HG03571 (cell line): ENCODE results near the gene CYP11A1.

Experiments used
- ATAC-seq: cut with Tn5 transposase; IDR thresholded peaks from one replicate; pipeline ENCODE4 v1.9.1; 2021; ENCODE audit not compliant: unreplicated experiment

The CYP11A1 gene

DNA sequence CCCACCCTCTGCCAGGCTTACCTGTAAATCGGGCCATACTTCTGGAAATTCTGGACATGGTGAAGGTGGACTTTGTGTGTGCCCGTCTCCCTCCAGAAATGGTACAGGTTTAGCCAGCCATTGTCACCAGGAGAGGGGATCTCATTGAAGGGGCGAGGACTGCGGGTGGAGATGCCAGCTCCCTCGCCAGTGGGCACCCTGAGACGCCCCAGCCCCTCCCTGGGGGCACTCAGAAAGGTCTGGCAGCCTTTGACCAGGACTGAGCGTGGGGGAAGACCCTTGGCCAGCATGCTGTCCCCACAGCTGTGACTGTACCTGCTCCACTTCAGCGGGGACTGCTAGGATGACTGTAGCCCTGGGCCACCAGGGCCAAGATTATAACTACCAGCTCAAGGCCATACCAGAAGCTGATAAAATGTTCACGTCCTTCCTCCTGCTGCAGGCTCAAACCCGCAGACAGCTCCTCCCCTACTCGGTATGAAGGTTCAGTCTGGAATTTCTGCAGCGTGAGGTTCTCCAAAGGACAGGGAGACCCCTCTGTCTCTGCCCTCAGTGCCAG is at the start of gene CYP11A1:
CYP11A1 (minus strand) TSS at position 351 of the 559 bp plus-strand sequence; CDS start at position 290, 61 bp downstream.
- no peak for ATAC-seq

DNA sequence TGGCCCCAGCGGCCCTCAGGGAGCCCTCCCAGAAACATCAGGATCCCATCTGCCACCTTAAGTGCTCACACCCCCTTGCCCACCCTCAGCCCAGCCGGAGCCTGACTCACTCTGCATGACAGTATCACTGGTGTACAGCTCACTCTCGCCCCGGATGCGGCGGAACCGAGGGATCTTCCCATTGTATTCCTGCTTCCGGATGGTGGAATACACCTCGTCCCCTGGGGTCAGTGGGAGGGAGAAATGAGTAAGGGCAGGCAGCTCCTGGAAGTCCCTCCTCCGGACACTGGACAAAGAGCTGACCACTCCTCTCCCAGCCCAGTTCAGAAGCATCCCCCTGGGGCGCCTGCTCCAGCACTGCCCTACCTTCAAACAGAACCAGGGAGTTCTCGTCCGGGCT is 49.8 kb upstream of the CYP11A1 start:
- ATAC-seq: no peak

GRCh38 chr15:74415966-74416916 is 48.8 kb upstream of the CYP11A1 start:
- no peak for ATAC-seq

GRCh38 chr15:74414603-74415338 is 47.3 kb upstream of the CYP11A1 start:
- ATAC-seq: no peak

- no peak for ATAC-seq
Observed at GRCh38 chr15:74414081-74414580, 46.7 kb upstream of the CYP11A1 start.

GRCh38 chr15:74413350-74414080 is 46.1 kb upstream of the CYP11A1 start:
- no peak for ATAC-seq

GRCh38 chr15:74412159-74412558 is 44.7 kb upstream of the CYP11A1 start:
- no peak for ATAC-seq

DNA sequence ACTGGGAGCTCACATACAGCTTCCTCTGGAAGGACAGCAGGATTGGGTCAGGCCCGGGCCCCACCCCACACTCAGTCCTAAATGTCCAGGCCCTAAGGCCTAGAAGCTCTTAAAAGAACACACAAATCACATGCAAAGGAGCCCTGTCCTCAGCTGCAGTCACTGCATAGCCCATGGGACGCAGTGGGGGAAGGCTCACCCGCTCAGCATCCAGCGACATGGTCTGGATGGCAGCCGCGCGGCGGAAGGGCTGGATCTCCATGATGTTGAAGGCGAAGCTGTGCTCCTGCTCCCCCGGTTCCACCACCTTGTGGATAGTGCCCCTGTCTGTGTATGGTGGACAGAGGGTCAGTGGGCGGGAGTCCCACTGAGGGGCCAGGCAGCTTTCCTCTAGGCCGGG is 44.2 kb upstream of the CYP11A1 start:
- ATAC-seq: no peak

DNA sequence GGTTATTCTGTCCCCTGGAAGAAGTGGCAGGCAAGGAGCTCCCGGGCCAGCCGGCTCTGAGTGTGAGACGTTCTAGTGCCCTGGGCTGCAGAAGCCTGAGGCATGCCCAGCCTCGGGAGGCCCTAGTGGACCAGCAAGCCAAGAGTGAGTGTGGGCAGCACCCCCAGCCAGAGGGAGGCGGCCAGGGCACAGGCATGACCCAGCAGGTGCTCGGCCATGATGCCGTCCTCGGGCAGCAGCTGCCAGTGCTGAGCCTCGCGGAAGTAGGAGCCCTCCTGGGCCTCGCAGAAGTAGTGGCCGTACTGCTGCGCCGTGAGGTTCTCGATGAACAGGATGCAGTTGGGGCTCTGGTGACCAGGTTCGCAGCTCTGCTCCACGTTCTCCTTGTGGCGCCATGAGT is 43.1 kb upstream of the CYP11A1 start:
- no peak for ATAC-seq

GRCh38 chr15:74409225-74409624 is 41.8 kb upstream of the CYP11A1 start:
- no peak for ATAC-seq

DNA sequence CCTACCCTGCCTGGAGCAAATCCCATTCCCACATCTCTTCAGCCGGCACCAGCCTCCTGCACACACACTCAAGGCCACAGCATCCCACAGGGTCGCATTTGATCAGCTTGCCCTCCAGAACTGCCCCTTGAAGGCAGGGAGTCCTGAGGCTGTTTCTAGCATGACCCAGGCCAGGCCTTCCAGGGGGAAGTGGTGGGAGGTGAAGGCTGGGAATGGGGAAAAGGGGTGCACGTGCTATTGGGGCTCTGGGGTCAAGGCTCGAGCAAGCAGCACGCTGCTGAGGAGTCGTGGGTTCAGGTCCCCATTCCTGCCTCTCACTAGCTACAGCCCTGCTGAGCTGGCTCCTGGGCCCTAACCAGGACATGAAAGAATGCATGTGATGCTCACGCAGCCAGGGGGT is 41.4 kb upstream of the CYP11A1 start:
- no peak for ATAC-seq

GRCh38 chr15:74408385-74408784 is 40.9 kb upstream of the CYP11A1 start:
- no peak for ATAC-seq

DNA sequence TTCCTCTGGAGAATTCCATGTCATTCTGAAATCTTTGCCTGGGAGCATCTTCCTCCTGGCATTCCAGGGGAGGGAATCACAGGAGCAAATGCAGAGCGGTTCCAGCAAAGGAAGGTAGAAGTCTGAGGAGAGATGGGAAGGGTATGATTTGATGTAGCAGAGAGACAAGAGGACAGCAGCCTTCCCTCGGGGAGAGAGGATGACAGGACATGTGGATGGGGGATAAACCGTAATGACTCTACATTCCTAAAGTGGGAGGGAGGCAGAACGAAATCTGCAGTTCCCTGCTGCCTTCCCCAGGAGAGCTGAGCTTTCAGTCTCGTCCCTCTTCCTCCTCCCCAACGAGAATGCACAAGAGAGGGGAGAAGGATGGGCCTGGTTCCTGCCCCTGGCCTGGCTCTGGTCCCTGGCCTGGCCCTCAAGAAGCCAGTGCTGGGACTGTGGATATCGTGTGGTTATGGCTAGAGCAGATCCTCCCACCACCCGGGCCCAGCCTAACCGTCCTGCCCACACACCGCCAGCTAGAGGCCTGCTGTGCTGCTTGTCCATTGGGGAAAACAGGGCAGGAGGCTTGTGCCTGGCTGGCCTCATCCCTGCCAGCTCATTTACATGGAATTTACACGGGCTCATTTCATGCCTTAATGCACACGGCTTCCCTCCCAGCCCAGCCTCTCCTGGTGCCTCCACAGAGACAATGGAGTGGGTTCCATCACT is 39.7 kb upstream of the CYP11A1 start:
- ATAC-seq: no peak

- ATAC-seq: no peak
Observed at GRCh38 chr15:74406517-74406916, 39.1 kb upstream of the CYP11A1 start.

DNA sequence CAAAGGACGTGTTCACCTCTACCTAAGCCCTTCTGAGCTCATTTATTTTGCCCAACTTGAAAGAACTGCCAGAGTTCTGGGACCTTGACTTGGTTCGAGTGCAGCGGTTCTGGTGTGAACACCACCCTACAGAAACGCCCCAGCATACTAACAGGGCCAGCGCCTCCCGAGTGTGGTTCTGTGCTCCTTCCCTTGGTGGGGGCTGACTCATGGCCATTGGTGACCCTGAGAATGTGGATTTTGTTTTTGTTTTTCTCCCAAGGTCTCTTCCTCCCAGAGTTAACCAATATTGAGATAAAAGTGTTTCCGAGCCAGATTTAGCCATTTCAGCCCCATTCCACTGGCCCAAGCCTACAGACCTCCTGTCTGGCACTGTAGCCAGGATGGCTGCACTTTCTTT is 38.4 kb upstream of the CYP11A1 start:
- no peak for ATAC-seq

- ATAC-seq: peak; percentile 27
Observed at GRCh38 chr15:74403991-74404563, 36.6 kb upstream of the CYP11A1 start.

DNA sequence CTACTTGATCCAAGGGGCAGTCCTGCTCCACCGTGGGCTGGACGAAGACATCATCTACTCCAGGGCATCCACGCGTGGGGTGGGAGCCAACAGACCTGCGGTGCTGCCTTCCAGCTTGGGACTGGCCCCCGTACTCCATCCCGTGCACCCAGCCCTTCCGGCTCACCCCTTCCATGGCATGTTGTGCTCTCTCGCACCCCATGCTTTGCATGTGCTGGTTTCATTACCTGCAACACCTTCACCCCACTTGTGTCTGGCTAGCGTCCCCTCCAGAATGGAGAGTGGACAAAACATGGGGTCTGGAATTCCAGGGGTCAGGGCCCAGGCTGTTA is 36.1 kb upstream of the CYP11A1 start:
- no peak for ATAC-seq

DNA sequence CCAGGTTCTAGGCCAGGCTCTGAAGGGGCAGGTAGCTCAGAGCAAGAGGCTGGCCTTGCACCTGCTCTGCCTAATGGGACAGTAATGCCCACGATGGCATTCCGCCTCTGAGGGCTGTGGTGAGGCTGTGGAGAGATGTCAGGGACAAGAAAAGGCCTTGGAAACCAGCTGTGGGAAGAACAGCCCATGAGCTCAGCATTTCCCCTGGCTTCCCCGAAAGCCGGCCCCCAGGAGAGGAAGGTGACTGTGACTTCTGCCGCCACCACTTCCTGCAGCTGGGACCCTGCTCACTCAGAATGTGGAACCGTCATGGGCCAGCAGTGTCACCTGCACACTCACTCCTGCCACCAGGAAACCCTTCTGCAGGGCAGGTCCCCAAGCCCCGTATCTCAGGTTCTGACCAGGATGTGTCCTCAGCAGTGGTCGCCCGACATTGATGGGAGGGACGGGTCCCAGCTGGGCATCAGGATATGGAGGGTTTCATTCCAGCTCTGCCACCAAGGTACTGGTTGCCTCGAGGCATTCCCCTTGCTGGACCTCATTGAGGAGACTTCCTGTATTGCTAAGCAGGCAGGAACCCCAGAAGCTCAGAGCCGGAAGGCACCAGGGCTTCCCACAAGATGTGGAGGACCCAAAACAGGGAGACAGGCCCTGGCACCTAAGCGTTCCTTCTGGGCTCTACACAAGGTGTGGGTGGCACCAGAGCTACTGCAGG is 35.6 kb upstream of the CYP11A1 start:
- ATAC-seq: peak; percentile 27

DNA sequence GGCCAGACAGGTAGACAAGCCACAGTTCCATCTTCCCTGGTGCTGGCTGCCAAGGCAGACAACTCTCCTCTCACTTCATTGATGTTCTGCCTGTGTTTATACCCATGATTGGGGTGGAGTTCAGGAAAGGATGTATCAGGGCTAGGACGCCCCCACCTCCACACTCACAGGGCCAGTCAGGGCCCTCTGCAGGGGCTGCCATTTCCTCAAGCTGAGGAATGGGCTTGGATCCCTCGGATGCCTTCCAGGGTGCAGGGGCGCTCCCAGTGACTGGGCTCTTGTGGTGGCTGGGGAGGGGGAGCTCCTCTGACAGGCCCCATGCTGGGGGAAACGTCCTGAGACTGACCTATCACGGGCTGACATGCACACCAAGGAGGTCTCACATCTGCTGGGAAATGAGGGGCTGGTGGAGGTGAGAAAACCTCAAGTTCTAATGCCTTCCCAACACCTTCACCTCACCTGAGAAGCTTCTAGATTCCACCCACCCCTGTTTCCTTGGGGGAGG is 34.9 kb upstream of the CYP11A1 start:
- no peak for ATAC-seq
